ENCODE data around the gene NUP210. TPM values are rescaled to one million over a fixed set of nuclear protein-coding genes. Genes with fewer than 3 reads are reported as not detected.

The NUP210 gene
- total RNA-seq, 1 experiment from 2014 or later = 64.0 TPM

DNA sequence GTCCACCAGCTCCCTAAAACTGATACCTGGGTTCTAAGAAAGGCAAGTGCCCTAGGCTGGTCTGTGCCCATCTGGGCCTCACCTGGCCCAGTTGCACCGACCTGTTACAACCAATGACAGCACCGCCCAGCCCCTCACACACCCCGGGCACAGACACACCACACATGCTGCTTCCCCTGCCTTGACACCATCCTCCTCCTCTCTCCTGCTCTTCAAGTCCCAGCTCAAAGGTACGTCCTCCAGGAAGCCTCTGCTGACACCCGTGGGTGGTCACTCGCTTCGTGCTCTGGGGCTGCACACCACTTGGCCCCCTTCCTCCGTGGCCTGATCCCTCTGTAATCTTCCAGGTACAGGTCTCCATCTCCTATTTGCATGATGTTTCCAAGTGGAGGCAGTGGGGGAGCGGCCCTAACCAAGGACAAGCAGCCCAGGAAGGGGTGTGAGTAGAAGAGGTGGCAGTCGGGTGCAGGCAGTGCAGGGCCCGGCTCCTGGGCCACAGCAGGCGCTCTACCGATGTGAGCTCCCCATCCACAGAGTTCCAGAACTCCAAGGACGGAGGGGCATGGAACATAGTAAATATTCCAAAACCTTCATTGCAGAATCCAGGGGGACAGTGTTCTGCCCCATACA lies 144.6 kb downstream of the NUP210 start:
- H3K9me3 ChIP-seq (ENCODE audit: low read length) = no peaks in the 10 kb centered on the region
- POLR2A ChIA-PET (ENCODE audit: unreplicated experiment) = no interaction called here
- CTCF ChIA-PET = no interaction called here
- H3K79me2 ChIP-seq (ENCODE audit: low read length) = peaks cover 86% of the 10 kb centered on the region
- TF ChIP-seq EZH2phosphoT487 (IDR thresholded peaks at IDR 0.05; ENCODE audit: borderline replicate concordance, low read length) = no peak
- TF ChIP-seq EZH2 (IDR thresholded peaks at IDR 0.05; ENCODE audit: low read length, unreplicated experiment) = no peak
- TF ChIP-seq, protein P1, sequence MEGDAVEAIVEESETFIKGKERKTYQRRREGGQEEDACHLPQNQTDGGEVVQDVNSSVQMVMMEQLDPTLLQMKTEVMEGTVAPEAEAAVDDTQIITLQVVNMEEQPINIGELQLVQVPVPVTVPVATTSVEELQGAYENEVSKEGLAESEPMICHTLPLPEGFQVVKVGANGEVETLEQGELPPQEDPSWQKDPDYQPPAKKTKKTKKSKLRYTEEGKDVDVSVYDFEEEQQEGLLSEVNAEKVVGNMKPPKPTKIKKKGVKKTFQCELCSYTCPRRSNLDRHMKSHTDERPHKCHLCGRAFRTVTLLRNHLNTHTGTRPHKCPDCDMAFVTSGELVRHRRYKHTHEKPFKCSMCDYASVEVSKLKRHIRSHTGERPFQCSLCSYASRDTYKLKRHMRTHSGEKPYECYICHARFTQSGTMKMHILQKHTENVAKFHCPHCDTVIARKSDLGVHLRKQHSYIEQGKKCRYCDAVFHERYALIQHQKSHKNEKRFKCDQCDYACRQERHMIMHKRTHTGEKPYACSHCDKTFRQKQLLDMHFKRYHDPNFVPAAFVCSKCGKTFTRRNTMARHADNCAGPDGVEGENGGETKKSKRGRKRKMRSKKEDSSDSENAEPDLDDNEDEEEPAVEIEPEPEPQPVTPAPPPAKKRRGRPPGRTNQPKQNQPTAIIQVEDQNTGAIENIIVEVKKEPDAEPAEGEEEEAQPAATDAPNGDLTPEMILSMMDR (conservative IDR thresholded peaks at IDR 0.05; ENCODE audit: low read depth, low read length) = no peak
- no peaks in the 10 kb centered on the region for H3K9me2 ChIP-seq (replicated peaks; ENCODE audit: low read length)
- no peak overlapping the region for H3K4me3 ChIP-seq (ENCODE audit: low read length)
- H3K9ac ChIP-seq (ENCODE audit: low read length) = no peak overlapping the region
- H3K4me2 ChIP-seq (ENCODE audit: low read length) = no peak overlapping the region
- peaks cover 6% of the 10 kb centered on the region; the same call in 1 of the 2 replicates for H4K20me1 ChIP-seq (ENCODE audit: low read length)
- no TSS peak for BruUV-seq (replicated peaks)
- intact Hi-C loops (cut with micrococcal nuclease) = no loop called here
- H3K36me3 ChIP-seq (ENCODE audit: low read depth, low read length) = peaks cover under 1% of the 10 kb centered on the region; the same call in 1 of the 2 replicates
- ATAC-seq (no peak), DNase-seq (no peak)
- no peak overlapping the region for H2AFZ ChIP-seq (ENCODE audit: low read length)
- no peaks in the 10 kb centered on the region for H3F3A ChIP-seq (ENCODE audit: low read length, unreplicated experiment)
- H3K27me3 ChIP-seq (ENCODE audit: low read length) = no peaks in the 10 kb centered on the region
- no peak overlapping the region for H3K27ac ChIP-seq (ENCODE audit: low read length)
- peaks cover 12% of the 10 kb centered on the region for H3K4me1 ChIP-seq (ENCODE audit: insufficient read depth, low read length)

DNA sequence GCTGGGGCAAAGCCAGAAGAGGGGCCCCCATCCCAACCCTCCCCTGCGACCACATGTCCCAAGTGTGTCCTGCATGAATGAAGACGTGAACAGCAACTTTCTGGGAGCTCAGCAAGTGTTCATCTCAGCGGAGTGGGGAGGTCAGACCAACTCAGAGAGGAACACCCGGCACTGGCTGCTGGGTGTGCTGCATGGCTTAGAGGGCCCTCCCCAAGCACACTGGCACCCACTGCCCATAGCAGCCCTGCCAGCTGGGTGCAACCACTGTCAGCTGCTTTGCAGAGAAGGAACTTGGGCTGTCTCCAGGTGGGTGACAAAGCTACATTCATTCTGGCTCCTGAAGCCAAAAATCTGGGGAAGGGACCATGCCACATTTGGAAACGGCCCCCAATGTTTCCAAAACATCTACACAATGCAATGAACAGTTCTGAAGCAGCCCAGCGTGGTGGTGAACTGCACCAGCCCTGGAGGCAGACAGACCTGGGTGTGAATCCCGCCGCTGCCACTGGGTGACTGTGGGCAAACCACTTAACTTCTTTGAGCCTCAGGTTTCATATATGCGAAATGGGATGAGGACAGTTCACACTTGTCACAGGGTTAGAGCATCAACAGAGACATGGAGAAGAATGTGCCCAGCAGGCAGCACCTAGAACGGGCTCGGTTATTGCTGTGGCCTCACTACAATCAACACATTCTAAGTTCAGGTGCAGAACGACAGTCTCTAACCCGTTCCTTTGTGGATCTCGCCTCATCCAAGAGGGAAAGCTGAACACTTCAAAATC lies 145.4 kb downstream of the NUP210 start:
- Histone ChIP-seq H3K4me1 (ENCODE audit: insufficient read depth, low read length) (peaks cover 12% of the 10 kb centered on the region), H3F3A (ENCODE audit: low read length, unreplicated experiment) (no peaks in the 10 kb centered on the region), H4K20me1 (ENCODE audit: low read length) (peaks cover 9% of the 10 kb centered on the region; the same call in 1 of the 2 replicates), H3K4me3 (ENCODE audit: low read length) (no peak overlapping the region), H2AFZ (ENCODE audit: low read length) (no peak overlapping the region), H3K9me2 (replicated peaks; ENCODE audit: low read length) (no peaks in the 10 kb centered on the region), H3K9ac (ENCODE audit: low read length) (no peak overlapping the region), H3K27ac (ENCODE audit: low read length) (no peak overlapping the region), H3K79me2 (ENCODE audit: low read length) (peaks cover 86% of the 10 kb centered on the region), H3K27me3 (ENCODE audit: low read length) (no peaks in the 10 kb centered on the region), H3K36me3 (ENCODE audit: low read depth, low read length) (peaks cover 8% of the 10 kb centered on the region), H3K9me3 (ENCODE audit: low read length) (no peaks in the 10 kb centered on the region; the same call in 1 of the 2 replicates), H3K4me2 (ENCODE audit: low read length) (no peak overlapping the region)
- DNase-seq (no peak), ATAC-seq (no peak)
- no peak for TF ChIP-seq EZH2phosphoT487 (IDR thresholded peaks at IDR 0.05; ENCODE audit: borderline replicate concordance, low read length)
- no peak for TF ChIP-seq EZH2 (IDR thresholded peaks at IDR 0.05; ENCODE audit: low read length, unreplicated experiment)
- TF ChIP-seq, protein P1 (conservative IDR thresholded peaks at IDR 0.05; ENCODE audit: low read depth, low read length) = no peak
- CTCF ChIA-PET = no interaction called here
- POLR2A ChIA-PET (ENCODE audit: unreplicated experiment) = no interaction called here
- intact Hi-C loops (cut with micrococcal nuclease) = no loop called here
- no TSS peak for BruUV-seq (replicated peaks)

DNA sequence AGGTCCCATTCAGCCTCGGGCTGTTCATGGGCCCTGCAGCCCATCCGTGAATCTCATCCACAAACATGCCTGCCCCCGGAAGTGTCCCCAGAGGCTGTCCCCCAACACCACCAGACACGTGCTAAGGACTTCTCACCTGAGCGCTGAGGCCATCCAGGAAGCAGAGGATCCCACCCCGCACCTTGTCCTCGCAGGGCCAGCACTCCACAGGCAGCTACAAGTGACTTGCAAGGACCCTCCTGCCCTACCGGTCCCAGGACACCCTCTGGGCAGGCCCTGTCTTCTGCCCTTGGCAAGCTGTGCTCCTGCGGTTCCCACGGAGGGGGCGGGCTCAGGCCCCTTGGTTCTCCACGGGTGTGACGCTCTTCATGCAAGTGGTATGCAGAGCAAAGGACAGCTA lies 146.0 kb downstream of the NUP210 start:
- Histone ChIP-seq H3K9me2 (replicated peaks; ENCODE audit: low read length) (no peaks in the 10 kb centered on the region), H4K20me1 (ENCODE audit: low read length) (peaks cover 9% of the 10 kb centered on the region; the same call in 1 of the 2 replicates), H2AFZ (ENCODE audit: low read length) (no peak overlapping the region), H3K79me2 (ENCODE audit: low read length) (peaks cover 86% of the 10 kb centered on the region), H3K9me3 (ENCODE audit: low read length) (no peaks in the 10 kb centered on the region; the same call in 1 of the 2 replicates), H3K27ac (ENCODE audit: low read length) (no peak overlapping the region), H3K4me1 (ENCODE audit: insufficient read depth, low read length) (peaks cover 12% of the 10 kb centered on the region), H3K36me3 (ENCODE audit: low read depth, low read length) (peaks cover 10% of the 10 kb centered on the region), H3K9ac (ENCODE audit: low read length) (no peak overlapping the region), H3K27me3 (ENCODE audit: low read length) (no peaks in the 10 kb centered on the region), H3K4me2 (ENCODE audit: low read length) (no peak overlapping the region), H3F3A (ENCODE audit: low read length, unreplicated experiment) (no peaks in the 10 kb centered on the region), H3K4me3 (ENCODE audit: low read length) (no peak overlapping the region)
- no peak for TF ChIP-seq EZH2phosphoT487 (IDR thresholded peaks at IDR 0.05; ENCODE audit: borderline replicate concordance, low read length)
- TF ChIP-seq EZH2 (IDR thresholded peaks at IDR 0.05; ENCODE audit: low read length, unreplicated experiment) = no peak
- TF ChIP-seq, protein P1 (conservative IDR thresholded peaks at IDR 0.05; ENCODE audit: low read depth, low read length) = no peak
- no TSS peak for BruUV-seq (replicated peaks)
- intact Hi-C loops (cut with micrococcal nuclease) = no loop called here
- POLR2A ChIA-PET (ENCODE audit: unreplicated experiment) = no interaction called here
- no peak for ATAC-seq
- CTCF ChIA-PET = no interaction called here
- no peak for DNase-seq
